ENCODE data around the gene ARHGAP4. TPM values are rescaled to one million over a fixed set of nuclear protein-coding genes. Genes with fewer than 3 reads are reported as not detected.
A peak's percentile ranks its signal among the peaks of the same experiment; 100 is the strongest.

ARHGAP4 gene
- total RNA-seq, 1 donor from 2014 or later = 3.1 TPM

DNA sequence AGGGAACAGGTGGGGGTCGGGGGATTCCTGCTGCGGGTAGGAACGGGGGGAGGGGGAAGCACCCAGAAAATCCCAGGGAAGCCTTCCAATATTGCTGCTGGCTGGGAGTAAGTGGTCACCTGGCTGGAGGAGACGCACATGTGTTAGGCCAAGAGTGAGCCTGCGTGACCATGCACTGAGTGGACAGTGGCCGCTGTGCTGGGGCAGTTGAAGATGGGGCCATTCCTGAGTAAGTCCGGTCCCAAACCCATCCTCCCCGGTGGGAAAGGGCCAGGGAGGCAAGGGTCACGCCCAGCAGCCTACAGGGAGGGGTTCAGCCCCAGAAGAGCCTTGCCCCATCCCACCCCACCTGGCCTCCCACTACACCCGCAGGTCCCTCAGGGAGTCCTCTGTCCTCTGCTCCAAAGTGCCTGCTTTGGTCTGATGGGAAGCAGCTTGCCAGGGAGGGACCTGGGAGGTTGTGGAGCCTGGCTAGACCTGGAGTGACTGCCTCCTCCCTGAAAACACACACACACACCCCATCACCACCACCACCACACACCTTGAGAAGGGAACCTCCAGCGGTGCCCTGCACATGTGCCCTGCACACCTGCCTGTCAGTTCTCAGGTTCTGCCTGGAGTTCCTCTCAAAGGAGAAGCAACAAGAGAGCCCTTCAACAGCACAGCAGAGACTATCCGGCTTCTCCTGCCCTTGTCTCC, 46.2 kb downstream of the ARHGAP4 start:
- H3K9me3 Mint-ChIP-seq (ENCODE audit: low read depth) = peaks cover 5% of the 10 kb centered on the region
- no peak overlapping the region for H3K27ac Mint-ChIP-seq (ENCODE audit: unreplicated experiment)
- no peaks in the 10 kb centered on the region for H3K36me3 Mint-ChIP-seq (ENCODE audit: low read depth)
- TF ChIP-seq, protein P1, sequence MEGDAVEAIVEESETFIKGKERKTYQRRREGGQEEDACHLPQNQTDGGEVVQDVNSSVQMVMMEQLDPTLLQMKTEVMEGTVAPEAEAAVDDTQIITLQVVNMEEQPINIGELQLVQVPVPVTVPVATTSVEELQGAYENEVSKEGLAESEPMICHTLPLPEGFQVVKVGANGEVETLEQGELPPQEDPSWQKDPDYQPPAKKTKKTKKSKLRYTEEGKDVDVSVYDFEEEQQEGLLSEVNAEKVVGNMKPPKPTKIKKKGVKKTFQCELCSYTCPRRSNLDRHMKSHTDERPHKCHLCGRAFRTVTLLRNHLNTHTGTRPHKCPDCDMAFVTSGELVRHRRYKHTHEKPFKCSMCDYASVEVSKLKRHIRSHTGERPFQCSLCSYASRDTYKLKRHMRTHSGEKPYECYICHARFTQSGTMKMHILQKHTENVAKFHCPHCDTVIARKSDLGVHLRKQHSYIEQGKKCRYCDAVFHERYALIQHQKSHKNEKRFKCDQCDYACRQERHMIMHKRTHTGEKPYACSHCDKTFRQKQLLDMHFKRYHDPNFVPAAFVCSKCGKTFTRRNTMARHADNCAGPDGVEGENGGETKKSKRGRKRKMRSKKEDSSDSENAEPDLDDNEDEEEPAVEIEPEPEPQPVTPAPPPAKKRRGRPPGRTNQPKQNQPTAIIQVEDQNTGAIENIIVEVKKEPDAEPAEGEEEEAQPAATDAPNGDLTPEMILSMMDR (IDR thresholded peaks at IDR 0.05) = no peak
- no peak for DNase-seq (ENCODE audit: low spot score)
- H3K4me3 Mint-ChIP-seq (ENCODE audit: unreplicated experiment) = no peak overlapping the region
- H3K4me1 Mint-ChIP-seq (ENCODE audit: low read depth) = no peaks in the 10 kb centered on the region
- peaks cover 4% of the 10 kb centered on the region for H3K27me3 Mint-ChIP-seq (ENCODE audit: low read depth)

DNA sequence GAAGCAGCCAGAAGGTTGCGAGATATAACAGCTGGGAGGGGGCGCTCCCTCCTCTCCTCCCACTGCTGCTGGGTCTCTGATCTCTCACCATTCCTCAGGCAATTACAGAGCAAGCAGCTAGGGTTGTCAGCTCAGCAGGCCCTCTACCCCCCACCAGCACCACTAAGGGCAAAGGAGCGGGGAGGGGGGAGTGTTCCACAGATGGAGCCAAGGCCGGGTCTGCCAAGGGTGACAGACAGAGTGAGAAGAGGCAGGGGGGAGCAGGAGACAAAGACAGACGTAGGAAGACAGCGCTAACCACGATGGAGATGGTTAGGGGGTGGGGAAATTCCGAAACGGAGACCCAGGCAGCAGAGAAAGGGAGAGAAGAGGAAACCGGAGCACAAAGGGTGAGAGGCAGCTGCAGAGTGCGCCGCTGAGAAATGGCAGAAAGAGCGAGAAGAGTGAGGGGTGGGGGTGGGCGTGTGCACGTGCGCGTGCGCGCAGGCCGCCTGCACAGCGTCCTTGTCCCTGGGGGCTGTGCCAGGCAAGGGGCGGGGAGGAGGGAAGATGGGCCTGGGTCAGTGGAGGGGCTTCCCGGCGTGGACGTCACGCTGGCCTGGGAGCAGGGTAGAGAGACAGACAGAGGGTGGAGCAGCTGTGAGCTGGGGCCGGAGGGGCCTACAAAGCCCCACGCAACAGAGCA, 47.0 kb downstream of the ARHGAP4 start:
- TF ChIP-seq, protein P1 (IDR thresholded peaks at IDR 0.05) = no peak
- Mint-ChIP-seq H3K4me1 (ENCODE audit: low read depth) (no peaks in the 10 kb centered on the region), H3K27me3 (ENCODE audit: low read depth) (peaks cover 4% of the 10 kb centered on the region), H3K4me3 (ENCODE audit: unreplicated experiment) (no peak overlapping the region), H3K9me3 (ENCODE audit: low read depth) (peaks cover 5% of the 10 kb centered on the region), H3K27ac (ENCODE audit: unreplicated experiment) (no peak overlapping the region), H3K36me3 (ENCODE audit: low read depth) (no peaks in the 10 kb centered on the region)
- DNase-seq (ENCODE audit: low spot score) = no peak

DNA sequence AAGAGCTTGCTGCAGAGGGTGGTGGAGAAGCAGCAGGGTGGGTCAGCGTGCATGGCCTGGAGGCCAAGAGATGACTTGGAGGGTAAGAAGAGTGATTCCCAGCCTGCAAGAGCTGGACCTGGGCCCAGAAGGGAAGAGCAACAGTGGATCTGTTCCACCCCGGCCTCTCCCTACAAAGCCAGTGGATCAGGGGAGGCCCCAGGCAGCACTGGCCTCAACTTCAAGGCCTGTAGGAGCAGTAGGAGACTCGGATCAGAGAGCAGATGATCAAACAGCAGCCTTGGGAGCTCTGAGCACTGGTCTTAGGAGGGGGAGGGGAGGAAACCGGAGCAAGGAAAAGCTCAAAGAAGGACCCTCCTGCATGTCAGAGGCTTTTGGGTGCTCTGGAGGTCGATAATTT, 47.7 kb downstream of the ARHGAP4 start:
- DNase-seq (ENCODE audit: low spot score) = no peak

DNA sequence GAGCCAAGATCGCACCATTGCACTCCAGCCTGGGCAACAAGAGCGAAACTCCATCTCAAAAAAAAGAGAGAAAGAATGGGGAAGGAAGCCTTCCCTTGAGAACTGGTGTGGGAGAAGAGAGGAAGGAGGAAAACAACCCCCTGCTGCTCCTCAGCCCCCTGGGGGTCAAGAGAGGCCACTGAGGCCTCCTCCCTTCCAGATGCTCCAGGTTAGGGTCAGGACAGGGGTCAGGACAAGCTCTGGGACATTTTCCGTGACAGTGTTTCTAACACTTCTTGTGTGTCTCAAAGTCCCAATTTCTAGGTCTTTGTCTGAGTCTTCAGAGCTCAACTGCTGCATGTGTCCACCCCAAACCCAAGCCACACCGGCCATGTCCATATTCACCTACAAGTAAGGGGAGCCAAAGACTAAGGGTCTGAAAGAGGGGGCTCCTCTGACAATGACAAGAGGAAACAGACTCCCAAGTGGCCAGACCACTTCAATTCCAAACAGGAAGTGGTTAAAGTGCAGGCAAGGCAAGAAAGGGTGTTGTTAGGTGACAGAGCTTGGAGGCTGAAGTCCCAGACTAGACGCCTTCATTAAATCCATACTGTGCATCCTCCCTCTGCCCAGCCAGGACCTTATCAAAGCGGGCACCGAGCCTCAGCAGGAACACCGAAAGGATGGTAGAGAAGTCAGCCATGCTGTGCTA, 48.3 kb downstream of the ARHGAP4 start:
- no peaks in the 10 kb centered on the region for H3K4me1 Mint-ChIP-seq (ENCODE audit: low read depth)
- H3K4me3 Mint-ChIP-seq (ENCODE audit: unreplicated experiment) = no peak overlapping the region
- H3K36me3 Mint-ChIP-seq (ENCODE audit: low read depth) = no peaks in the 10 kb centered on the region
- DNase-seq (ENCODE audit: low spot score) = peak; percentile 22
- peaks cover 5% of the 10 kb centered on the region for H3K9me3 Mint-ChIP-seq (ENCODE audit: low read depth)
- TF ChIP-seq, protein P1 (IDR thresholded peaks at IDR 0.05) = no peak
- no peak overlapping the region for H3K27ac Mint-ChIP-seq (ENCODE audit: unreplicated experiment)
- H3K27me3 Mint-ChIP-seq (ENCODE audit: low read depth) = peaks cover 4% of the 10 kb centered on the region

More for the DNA sequence above, 47.7 kb downstream of the ARHGAP4 start:
- Mint-ChIP-seq H3K27me3 (ENCODE audit: low read depth) (peaks cover 4% of the 10 kb centered on the region), H3K36me3 (ENCODE audit: low read depth) (no peaks in the 10 kb centered on the region), H3K4me1 (ENCODE audit: low read depth) (no peaks in the 10 kb centered on the region), H3K27ac (ENCODE audit: unreplicated experiment) (no peak overlapping the region), H3K9me3 (ENCODE audit: low read depth) (peaks cover 5% of the 10 kb centered on the region), H3K4me3 (ENCODE audit: unreplicated experiment) (no peak overlapping the region)
- TF ChIP-seq, protein P1 (IDR thresholded peaks at IDR 0.05) = no peak

DNA sequence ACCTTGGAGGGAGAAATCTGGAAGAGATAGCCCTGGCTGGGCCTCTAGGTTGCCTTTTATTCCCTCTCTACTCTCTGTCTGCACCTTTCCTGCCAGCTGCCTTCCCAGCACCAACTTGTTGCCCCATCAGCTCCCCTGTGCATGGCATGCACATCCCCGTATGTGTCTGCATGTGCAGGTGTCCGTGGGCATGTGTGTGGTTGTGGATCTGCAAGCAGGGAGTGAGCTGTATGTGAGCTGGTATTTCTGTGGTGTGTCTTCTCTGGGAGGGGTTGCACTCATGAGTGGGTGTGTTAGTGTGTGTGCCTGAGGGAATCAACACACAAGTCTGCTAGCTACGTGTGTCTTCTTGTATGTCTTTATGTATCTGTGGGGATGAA, 50.0 kb downstream of the ARHGAP4 start:
- DNase-seq (ENCODE audit: low spot score) = peak; percentile 52

More for the DNA sequence above, 50.0 kb downstream of the ARHGAP4 start:
- H3K9me3 Mint-ChIP-seq (ENCODE audit: low read depth) = peaks cover 5% of the 10 kb centered on the region
- no peak overlapping the region for H3K27ac Mint-ChIP-seq (ENCODE audit: unreplicated experiment)
- no peak overlapping the region for H3K4me3 Mint-ChIP-seq (ENCODE audit: unreplicated experiment)
- H3K36me3 Mint-ChIP-seq (ENCODE audit: low read depth) = no peaks in the 10 kb centered on the region
- no peaks in the 10 kb centered on the region for H3K4me1 Mint-ChIP-seq (ENCODE audit: low read depth)
- TF ChIP-seq, protein P1 (IDR thresholded peaks at IDR 0.05) = no peak
- H3K27me3 Mint-ChIP-seq (ENCODE audit: low read depth) = peaks cover 4% of the 10 kb centered on the region

Data from chondrocyte (in vitro differentiated cells).